Measurements from ENCODE around the gene PLEKHM2.

- TF ChIP-seq CTCF (conservative IDR thresholded peaks at IDR 0.05; ENCODE audit: low read depth, low read length) (no peak), EZH2 (IDR thresholded peaks at IDR 0.05; ENCODE audit: borderline replicate concordance, low read depth, low read length, poor library complexity, severe bottlenecking) (no peak)
Observed at GRCh38 chr1:15732686-15733081, 48.6 kb downstream of the PLEKHM2 start.

All from A673 (cell line).